Activated CD4-positive, CD25-positive, alpha-beta regulatory T cell treated with anti-CD3 and anti-CD28 coated beads, Interleukin-2, amount 50 U/mL, for 72 hours (primary cell): Measurements from ENCODE around the gene HOMER3.

Source experiments
- DNase-seq: peaks from one replicate; pipeline ENCODE4 v3.0.0; 2021

The HOMER3 gene

DNA sequence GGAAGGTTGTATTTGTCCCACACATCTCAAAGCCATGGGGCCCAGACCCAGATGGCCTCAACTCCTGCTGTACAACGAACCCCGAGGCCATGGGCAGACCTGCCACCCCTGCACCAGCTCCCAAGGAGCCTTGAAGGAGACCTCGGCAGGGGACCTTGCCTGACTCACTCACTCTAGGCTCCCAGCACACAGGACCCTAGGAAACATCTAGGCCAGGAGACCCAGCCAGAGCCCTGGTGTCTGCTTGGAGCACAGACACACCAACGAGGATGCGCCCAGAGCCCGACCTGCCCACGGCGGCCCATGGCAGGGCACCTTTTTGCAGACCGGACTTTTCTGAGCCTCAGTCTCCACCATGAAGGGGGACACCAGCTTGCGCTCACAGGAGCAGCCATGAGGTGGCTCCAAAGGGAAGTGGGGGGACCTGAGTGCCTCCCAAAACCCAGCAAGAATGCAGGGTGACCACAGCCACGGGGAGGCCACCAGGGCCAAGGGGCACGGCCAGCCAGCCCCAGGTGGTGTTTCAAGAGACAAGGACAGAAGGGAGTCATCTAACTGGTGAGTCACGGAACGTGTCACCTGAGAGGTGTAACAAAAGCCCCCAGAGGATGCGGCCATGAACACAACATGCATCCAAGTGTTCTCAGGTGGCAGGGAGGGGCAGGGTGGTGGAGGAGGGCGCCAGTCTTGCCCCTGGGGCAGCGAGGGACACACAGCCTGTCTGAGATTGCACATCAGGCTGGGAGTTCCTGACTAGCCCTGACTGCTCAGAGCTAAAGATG, 40.1 kb downstream of the HOMER3 start:
- DNase-seq: no peak

DNA sequence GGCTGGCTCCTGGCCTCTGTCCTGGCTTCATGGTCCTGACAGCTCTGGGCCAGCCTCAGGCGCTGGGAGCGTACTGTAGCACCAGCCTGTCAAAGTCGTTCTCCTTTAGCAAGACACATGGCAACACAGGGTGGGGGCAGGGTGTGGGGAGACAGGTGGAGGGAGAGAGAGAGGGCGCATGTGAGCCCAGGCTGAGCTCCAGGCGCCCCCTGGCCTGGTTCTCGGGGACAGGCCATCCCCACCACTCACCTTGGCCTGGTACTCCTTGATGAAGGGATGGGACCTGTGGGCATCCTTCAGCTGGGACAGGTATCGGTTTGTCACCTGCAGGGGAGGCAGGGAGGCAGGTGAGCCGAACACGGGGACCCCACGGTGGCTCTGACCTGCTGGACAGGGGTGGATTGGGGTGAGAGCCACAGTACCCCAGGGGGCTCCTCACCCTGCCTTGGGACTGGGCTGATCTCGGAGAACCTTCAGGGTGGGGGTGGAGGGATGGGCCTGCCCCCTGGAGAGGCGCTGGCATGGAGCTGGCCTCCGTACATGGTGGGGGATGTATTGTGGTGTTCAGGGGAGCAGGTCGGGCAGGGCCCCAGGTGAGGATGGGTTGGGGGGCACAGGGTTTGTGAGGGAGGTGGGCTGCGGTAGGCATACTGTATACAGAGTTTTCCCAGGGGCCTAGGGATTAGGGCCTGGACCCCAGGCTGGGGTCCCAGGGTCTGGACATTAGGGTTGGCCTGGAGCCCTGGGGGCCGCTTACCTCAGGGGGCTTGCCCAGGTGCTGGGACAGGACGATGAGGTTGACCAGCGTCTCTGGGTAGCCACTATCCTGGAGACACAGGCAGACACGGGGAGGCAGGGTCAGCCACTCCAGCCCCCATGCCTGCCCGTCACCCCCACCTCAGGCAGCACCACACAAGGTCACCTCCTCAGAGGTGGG, 41.1 kb downstream of the HOMER3 start:
- no peak for DNase-seq

DNA sequence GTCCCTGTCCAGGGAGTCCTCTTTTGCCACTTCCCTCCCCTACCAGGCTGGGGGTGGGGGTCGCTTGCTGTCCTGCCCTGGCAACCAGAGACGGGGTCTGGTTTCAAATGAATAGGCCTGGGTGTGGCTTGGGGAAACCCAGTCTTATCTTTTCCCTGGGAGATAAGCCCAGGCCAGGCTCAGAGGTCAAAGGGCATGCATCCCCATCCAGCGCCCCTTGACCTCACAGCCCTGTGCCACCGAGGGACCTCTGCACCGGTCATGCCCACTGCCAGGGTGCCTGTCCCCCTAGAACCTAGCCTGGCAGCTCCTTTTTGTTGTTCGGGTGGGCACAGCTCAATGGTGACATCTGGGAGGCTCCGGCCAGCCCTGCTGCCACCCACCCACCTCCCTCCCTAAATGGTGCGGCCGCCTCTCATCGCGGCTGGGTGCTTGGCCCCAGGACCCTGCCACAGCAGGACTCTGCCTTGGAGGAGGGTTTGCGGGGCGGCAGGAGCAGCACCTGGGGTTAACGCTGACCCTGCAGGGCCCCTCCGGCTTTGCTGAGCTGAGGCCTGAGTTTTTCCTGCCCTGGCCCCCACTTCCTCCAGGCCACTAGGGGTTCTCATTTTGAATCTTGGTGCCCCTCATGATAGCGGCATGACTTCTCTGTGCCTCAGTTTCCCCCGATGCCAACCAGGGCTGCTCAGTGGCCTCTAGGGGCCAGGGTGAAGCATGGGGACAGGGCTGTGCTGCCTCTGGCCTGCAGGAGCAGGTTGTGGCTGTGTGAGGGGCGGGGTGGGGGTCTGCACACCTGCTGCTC, 42.2 kb downstream of the HOMER3 start:
- DNase-seq: no peak

DNA sequence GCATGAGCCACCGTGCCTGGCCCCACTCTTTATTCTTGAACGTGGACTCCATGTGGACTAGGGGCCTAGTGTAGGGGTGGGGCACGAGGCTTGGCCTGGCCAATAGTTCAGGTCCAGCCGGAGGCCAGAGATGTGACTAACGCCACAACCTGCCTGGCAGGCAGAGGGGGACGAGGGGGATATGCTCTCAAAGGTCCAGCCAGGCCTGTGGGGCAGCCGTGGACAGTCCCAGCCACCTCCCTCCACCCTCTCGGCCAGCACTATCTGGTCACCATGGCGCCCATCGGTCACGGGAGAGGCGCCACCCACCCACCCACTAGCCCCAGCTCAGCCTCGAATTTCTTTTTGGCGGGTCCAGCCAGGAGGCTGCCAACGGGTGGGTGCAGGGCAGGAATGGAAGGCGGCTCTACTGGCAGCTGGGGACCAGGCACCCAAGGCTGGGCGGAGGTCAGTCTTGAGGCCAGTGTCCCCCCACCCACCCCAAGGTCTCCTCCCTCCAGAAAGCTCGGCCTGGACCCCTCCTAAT, 42.9 kb downstream of the HOMER3 start:
- DNase-seq: no peak

DNA sequence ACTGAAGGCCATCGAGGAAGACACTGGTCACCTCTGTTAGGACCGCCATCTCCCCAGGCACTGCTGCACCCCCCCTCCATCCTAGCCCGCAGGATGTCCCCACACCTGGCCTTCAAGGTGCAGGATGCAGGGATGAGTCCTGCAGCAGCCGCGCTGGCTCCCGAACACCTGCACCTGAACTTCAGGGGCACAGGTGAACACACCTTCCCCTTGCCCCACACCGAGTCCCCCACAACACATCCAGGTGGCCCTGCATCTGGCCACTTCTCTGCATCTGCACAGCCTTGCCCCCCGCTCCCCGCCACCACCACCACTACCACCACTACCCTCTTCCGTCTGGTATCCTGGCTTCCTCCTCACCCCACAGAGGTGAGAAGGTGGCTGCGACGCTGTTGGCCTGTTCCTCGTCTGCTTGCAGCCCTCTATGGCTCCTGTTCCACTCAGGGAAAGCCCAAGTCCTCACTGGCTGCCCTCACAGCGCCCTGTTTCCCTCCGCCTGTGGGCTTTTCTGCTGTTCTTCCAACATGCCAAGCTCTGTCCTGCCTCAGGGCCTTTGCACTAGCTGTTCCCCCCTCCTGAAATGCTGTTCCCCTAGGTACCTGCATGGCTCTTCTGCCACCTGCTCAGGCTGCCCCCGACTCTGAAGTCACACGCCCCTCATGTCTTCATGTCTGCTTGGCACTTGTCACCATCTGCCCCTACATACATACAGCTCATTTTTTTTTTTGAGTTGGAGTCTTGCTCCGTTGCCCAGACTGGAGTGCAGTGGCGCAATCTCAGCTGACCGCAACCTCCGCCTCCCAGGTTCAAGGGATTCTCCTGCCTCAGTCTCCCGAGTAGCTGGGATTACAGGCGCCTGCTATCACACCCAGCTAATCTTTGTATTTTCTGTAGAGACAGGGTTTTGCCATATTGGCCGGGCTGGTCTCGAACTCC, 43.7 kb downstream of the HOMER3 start:
- no peak for DNase-seq

DNA sequence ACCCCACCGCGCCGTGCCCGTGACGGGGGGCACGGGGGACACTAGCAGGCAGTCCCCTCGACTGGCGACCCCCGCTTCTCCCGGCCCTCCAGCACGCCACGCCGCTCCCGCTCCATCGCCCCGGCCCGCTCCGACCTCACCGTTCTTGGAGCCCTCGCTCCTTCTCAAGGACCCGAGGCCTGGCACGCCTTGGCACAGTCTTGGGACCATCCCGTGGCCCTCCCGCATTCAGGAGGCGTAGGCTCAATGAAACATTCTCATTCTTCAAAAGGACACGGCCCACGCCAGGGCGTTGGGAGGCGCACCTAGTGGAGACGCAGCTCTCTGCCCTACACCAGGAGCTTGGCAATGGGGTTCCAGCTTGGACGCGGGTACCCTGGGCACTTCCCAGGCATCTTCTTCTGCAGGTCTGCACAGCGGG, 44.6 kb downstream of the HOMER3 start:
- no peak for DNase-seq

DNA sequence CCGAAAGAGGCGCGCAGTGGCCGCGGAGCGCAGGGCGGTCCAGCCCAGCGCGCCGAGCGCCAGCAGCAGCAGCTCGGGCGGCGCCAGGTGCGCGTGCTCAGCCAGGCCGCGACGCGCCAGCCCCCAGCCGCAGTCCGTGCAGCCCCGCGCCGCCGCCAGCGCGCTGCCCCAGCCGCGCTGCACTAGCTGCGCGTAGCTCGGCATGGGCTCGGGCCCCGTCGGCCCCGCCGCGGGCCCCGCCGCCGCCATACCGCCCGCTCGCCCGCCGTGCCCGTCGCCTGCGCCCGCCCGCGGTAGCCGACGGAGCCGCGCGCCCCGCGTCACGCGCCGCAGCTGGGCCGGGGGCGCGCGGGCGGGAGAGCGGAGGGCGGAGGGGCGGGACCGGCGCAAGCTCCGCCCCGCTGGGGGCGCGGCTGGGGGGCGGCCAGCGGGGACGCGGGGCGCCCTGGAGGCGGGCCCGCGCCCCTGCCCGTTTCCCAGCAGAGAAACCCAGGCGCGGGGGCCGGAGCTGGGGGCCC, 45.1 kb downstream of the HOMER3 start, which contains the start of gene CERS1:
TSS of gene CERS1 (minus strand) at position 335 of the 518 bp plus-strand sequence. CDS start at position 249, 86 bp downstream.
- no peak for DNase-seq

DNA sequence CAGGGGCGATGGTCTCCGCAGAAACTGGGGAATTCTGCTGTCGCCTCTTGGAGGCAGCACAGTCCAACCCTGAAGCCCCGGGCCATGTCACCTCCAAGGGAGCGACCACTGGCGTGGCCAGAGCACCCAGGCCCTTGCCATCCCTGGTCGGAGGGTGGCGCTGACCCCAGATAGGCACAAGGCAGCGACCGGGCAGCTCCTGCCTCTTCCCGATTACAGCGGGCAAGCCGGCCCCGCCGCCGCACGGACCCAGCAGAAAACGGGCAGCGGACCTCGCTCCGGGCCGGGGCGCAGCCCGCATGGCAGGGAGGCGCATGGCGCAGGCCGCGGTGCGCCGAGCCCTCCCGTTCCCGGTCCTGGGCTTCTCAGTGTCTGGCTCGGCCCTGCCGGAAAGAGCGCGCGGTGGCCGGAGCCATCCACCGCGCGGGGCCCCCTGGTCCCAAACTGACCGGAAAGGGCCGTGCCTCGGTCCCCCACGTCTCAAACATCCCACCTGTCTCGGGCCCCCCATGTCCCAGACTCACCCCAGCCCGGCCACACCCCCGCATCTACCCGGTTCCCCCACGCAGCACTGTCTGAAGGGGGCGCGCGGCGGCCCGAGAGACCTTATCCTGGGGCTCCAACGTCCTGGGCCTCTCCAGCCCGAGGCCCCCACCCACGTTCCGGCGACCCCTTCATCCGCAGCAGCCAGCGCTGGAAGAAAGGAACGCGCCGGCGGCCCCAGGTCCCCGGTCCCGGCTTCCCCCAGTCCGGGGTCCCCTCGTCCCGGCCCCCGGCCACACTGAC, 45.8 kb downstream of the HOMER3 start:
- no peak for DNase-seq

DNA sequence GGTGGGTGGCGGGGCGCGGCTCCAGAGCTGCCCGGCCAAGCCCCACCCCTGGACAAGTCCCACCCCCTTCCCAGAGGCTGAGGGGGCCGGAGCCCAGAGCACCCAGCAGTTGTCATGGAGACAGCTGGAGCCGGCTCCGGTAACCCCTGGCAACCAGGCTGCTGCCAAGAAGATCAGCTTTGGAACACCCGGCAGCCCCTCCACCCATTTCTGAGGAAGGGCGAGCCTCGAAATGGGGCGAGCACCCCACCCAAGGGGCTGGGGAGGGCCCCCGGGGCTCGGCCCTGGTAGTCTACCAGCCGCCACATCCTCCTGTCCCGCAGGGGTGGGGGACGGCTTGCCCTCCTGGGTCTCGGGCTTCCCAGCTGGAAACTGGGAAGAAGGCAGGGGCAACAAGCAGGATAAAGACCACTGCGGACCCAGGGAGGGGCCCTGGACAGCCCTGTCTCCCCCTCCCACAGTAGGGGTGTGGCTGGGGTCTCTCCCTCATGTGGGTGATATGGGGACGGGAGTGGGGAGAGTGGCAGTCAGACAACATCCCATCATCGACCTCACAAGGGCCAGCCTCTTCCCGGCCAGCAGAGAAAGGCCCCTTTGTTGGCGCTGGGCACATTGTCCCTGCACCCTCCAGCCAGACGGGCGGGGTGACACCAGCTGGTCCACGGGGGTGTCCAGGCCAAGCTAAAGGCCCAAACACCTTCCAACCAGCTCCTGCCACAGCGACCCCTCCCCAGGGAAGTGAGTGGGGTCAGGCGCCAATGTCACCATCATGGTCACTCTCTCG, 46.6 kb downstream of the HOMER3 start:
- no peak for DNase-seq

DNA sequence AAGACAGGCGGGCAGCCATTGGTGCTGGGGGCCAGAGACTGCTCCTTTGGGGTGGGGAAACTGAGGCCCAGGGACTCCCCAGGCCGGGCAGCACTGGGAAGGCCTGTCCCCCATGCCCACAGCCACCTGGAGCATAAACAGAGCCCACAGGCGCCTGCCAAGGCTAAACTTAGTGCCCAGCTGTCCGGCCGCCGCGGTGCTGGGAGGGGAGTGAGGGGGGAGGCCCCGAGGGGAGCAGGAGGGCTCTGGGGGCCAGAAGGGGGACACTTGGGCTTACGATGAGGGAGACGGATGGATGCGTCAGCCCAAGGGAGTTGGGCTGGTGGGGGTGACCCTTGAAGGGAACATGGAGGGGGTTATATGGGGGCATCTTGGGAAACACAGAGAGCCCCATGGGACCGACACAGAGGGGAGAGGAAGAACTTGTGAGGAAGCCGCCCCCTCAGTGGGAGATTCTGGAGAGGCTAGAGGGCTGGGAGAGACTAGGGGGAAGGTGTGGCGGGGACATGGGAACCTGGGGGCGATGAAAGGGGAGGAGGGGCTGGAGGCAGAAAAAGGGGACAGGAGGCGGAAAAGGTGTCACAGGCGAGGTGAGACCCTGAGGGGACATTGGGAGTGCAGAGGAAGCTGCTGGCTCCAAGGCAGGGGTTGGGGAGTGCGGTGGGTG, 47.3 kb downstream of the HOMER3 start:
- no peak for DNase-seq

DNA sequence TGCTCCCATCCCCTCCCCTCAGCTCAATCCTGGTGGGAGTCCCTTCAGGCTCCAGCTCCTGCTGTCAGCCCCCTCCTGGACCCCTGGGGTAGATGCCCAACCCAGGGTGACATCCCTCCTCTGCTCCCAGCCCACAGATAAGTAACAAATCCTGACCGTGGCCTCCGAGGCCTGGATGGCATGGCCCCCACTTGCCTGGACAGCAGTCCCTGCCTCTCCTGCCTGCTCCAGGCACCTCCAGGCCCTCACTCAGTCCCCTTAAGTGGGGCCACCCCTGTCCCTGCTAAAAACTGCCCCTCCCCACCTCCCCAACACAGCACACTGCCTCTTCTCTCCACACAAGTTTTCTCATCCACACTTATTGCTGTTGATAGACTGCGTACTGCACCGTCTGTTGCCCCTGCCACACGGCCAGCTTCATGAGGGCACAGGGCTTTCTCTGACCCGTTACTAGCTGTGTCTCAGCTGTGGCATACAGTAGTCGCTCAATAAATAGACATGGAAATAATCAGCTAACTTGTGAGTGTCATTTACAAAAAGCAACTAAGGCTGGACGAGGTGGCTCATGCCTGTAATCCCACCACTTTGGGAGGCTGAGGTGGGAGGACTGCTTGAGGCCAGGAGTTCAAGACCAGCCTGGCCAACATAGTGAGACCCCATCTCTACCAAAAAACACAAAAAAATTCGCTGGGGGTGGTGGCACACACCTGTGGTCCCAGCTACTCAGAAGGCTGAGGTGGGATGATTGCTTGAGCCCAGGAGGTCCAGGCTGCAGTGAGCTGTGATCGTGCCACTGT, 50.9 kb downstream of the HOMER3 start:
- no peak for DNase-seq

DNA sequence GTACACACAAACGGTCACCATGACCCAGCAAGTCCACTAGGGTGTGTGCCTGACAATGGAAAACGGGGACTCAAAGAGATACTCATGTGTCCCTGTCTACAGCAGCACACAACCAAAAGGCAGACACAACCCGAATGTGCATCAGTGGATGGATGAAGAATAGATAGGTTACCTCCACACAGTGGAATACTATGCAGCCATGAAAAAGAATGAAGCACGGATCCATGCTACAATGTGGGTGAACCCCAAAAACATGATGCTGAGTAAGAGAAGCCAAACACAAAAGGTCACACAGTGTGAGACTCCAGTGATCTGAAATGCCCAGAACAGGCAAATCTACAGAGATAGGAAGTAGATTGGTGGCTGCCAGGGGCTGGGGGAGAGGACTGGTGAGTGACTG, 54.0 kb downstream of the HOMER3 start:
- no peak for DNase-seq

DNA sequence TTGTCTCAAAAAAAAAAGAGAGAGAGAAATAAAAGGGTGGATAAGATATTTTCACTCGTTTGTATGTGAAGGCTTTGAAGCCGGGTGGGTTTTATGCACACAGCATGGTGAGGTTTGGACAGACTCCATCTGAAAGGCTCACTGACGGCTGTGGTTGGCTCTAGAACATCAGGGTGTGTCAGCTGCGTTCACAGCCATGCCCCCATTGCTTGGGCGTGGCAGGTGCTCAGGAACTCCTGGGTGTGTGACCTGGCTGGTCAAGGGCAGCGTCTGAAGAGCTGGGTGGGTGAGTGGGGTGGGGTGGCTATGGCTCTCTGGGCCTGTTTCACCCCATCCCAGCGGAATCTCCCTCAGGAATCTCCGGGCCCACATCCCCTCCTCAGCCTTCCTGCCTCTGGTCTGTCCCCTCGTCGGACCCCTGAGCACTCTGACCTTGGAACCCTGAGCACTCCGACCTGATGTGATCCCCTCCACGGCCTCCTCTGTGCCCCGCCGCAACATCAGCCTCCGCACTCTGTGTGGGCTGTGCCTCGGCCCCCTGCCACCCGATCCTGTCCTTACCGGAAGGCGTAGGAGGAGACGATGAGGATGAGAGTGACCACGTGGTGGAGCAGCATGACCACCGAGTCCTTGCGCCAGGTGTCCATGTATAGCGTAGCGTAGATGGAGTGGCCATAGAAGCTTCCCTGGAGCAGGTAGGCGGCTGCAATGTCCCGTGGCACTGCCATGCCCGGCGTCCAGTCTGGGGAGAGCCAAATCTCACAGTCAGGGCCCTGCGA, 57.3 kb downstream of the HOMER3 start:
- no peak for DNase-seq

DNA sequence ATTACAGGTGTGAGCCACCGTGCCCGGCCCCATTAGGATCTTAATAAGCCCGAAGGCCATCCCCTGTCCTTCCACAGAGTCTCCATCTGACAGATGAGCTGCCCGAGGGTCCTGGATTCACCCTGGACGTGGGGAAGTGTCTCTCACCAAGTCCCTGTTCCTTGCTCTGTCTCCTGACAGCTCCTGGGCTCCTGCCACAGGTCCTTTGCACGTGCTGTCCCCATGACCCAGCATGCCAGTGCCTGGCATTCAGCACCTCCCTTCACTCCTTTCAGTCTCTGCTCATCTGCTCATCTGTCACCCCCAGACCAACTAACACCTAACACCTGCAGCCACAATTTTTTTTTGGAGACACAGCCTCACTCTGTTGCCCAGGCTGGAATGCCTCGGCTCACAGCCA, 59.5 kb downstream of the HOMER3 start:
- DNase-seq: no peak

DNA sequence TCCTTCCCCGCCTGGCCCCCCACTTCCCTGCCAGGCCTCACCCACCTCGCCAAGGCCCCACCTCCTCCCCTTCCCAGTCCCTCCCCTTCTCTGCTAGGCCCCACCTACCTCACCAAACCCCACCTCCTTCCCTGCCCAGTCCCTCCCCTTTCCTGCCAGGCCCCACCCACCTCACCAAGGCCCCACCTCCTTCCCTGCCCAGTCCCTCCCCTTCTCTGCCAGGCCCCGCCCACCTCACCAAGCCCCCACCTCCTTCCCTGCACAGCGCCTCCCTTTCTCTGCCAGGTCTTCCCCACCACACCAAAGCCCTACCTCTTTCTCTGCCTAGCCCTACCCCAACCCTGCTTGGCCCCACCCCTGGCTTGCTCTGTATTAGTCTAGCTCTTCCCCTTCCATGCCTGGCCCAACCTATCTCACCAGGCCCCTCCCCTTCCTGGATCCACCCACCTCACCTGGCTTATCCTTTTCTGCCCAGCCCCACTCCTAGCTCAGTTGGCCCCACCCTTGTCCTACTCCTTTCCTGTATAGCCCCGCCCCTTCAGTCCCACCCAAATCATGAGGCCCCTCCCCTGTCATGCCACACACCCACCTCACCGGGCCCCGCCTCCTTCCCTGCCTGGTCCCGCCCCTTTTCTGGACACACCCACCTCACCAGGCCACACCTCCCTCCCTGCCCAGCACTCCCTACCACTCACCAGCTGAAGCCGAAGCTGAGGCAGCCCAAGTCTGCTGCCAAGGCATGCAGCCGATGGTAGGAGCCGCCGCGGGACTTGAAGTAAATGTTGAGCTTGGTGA, 61.2 kb downstream of the HOMER3 start:
- DNase-seq: no peak
